Left renal pelvis (tissue), 4 donors: Measurements from ENCODE around the gene ITGA11. TPM values are rescaled to one million over a fixed set of nuclear protein-coding genes. Genes with fewer than 3 reads are reported as not detected.

Source experiments
- DNase-seq, 4 donors: peaks; one replicate each; pipeline ENCODE4 v3.0.0-alpha.2; 2013; ENCODE audit warnings: low read depth in 4 of 4, low spot score in 3 of 4
- polyA plus RNA-seq, 4 donors: library from polyadenylated mRNA; unstranded; fragments of 120-200 nt; gene quantifications; one replicate each; pipeline ENCODE4 v1.2.1, GENCODE V29; 2013; ENCODE audit not compliant: insufficient read length in 4 of 4

Gene ITGA11
- polyA plus RNA-seq, 4 donors = 3.4 to 23.2 (median 4.4) TPM

DNA sequence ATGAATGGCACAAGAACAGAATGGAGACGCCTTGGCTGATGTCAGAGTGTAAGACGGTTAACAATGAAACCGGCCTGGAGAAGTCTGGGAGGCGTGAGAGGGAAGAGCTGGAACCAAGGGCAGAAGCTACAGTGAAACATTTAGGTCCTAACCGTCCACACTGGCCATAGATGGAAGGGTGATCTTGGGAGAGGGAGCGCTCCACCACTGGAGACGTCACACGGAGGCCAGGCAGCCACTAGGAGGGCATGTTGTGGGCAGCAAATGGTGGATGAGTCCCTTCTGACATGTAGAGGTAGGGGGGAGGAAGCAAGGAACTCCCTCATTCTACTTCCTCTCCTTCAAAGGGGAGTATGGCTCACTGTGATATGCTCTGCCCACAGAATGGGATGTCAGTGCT, 130.7 kb downstream of the ITGA11 start:
- DNase-seq = no peak

DNA sequence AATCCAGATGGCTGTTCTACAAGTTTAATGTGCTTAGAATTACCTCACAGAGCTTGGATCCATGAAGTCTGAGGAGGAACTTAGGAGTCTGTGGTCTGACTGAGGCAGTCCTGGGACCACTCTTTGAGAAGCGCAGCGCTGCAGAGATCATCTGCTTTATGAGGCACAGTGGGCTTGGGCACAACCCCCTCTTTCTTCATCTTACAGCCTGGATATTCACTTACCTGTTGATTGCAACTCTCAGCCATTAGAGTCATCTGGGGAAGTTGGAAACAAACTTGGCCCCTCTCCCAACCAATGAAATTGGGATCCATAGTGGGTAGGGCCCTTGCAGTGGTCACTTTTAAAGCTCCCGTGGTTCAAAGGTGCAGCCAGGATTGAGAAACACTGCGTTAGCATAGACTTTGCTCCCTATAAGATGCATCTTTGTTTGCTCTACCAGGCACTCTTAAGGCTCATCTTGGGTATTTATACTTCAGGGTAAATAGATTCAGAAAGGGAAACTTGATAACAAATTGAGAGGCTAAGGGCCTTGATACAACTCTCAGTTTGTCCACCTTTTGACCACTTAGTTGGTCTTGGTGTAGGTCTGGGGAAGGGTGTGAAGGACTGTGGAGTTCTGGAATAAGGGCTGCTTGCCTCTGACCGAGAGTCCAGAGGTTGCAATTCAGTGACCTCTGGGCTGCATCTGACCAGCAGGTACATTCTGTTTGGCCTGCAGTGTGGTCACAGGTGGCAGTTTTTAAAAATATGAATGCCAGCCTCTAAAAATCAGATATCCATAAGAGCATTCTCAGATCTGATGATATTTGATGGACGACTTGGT, 131.6 kb downstream of the ITGA11 start:
- no peak for DNase-seq

DNA sequence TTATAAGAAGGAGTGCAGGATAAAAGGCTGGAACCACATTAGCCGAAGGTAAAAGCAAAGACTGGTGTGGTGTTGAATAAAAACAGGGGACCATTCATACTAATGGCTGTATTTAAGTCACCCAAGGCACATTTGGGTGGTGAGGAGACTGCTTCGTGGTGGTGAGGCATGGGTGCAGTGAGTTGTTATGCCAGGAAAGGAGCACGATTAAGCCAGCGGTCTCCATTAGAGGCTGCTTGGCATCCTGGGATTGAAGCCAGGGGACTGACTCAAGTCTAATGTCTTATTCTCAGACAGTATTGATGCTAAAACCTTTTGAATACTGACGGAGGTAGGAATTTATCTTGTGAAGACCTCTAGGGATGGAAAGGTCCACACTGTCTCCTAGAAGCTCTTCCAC, 132.5 kb downstream of the ITGA11 start:
- DNase-seq = no peak

DNA sequence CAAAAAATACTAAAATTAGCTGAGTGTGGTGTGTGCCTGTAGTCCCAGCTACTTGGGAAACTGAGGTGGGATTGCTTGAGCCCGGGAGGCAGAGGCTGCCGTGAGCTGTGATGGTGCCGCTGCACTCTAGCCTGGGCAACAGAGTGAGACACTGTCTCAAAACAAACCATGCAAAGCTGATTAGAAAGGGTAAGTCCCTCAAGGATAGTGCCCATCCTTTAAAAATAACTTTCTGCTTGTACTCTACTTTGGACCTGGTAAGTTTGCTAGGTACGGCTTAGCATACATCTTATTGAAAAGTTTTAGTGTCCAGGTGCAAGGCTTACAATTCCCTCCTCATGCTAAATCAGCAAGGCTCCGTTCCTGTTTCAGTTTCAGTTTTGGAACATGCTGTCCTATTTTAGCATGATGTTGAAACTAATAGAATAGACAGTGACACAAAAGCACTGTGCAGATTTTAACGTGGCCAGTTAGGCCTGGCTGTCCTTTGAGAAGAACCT, 133.0 kb downstream of the ITGA11 start:
- DNase-seq = no peak

DNA sequence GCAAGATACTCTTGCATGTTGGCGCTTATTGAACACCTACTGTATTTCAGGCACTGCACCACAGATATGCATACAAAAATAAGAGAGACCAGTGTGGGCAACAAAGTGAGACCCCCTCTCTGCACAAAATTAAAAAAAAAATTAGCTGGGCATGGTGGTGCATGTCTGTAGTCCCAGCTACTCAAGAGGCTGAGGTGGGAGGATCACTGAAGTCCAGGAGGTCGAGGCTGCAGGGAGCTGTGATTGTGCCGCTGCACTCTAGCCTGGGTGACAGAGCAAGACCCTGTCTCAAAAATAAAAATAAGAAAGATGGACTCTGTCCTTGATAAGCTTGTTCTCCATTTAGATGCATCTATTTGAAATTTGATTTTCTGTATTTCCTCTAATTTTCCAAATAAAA, 133.6 kb downstream of the ITGA11 start:
- no peak for DNase-seq

DNA sequence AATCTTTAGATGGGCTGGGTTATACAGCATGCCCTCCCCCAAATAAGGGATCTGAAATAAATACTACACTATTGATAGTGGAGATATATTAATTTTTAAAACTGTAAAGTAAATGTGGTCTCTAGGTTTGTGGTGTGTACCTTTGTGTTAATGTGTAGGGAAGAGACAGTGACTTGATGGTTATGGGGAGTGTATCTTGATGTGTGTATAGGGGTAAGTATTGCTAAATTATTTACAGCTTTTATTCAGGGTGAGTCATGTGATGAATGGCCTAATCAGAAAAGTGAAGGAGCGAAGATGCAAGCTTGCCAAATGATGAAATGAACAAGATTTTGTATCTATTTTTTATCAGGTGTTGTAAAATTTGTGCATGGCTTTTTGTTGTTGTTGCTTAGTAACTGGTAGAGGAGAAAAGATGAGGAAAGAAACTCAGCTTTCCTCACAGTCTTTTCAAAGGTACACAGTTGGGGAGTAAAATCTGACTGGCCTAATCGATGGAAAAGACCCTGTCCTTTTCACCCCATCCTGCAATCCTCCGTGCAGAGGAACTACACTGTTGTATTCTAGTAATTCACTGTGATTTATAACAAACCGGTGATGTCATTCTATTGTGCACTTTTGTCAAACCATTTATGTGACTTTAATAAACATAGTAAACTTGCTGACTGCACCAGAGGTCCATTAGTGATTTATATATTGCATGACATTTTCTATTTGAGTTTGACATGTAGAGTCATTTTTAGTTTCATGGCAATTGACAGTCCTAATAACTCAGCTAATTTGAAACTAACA, 136.8 kb downstream of the ITGA11 start:
- no peak for DNase-seq

DNA sequence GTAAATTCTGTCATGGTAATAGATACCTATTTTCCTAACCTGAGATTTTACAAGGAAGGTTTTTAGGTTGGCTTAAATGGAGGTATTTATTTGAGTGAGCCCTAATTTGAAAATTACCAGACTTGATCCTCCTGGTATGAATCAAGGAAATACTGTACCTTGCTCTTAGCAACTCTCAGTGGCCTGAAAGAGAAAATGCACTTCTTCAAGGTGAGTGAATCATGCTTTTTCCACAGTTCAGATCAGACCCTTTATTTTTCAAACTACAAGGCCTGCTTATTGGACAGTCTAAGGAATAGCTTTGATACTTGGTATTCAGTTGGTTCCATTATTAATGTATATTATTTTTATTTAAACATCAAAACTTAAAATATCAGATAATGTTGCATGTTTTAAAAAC, 139.0 kb downstream of the ITGA11 start:
- no peak for DNase-seq

DNA sequence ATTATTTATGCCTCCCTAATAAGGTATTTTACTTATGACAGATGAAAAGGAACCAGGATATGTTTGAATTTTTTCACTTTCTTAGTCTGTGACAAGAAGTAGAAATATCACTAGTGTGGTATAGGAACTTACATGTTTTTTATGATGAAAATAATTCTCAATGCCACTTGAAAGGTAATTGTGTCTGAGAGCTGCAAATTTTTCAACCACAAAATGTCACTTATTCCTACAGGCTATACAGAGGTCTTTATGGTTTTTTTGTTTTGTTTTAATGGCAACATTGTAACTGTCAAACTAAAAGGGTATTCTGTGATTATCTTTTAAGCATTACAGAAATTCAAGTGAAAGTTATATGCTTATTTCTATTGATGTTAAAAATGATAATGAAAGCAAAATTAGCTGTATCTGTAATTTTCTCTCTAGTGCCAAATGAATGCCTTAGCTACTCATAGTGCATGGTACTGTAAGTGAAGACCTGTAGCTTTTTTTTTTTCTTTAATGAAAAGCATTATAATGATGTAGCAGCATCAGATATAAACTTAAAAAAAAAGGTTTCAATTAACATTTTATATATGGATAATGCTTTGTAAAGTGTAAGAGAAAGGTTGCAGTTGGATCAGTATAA, 139.7 kb downstream of the ITGA11 start:
- DNase-seq = no peak

DNA sequence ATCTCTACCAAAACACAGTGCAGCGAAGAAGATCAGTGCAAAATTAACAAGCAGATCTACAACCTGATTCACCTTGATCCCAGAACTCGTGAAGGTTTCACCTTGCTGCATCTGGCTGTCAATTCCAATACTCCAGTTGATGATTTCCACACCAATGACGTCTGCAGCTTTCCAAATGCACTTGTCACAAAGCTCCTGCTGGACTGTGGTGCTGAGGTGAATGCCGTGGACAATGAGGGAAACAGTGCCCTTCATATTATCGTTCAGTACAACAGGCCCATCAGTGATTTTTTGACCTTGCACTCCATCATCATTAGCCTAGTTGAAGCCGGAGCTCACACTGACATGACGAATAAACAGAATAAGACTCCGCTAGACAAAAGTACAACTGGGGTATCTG, 141.2 kb downstream of the ITGA11 start:
- DNase-seq = no peak

DNA sequence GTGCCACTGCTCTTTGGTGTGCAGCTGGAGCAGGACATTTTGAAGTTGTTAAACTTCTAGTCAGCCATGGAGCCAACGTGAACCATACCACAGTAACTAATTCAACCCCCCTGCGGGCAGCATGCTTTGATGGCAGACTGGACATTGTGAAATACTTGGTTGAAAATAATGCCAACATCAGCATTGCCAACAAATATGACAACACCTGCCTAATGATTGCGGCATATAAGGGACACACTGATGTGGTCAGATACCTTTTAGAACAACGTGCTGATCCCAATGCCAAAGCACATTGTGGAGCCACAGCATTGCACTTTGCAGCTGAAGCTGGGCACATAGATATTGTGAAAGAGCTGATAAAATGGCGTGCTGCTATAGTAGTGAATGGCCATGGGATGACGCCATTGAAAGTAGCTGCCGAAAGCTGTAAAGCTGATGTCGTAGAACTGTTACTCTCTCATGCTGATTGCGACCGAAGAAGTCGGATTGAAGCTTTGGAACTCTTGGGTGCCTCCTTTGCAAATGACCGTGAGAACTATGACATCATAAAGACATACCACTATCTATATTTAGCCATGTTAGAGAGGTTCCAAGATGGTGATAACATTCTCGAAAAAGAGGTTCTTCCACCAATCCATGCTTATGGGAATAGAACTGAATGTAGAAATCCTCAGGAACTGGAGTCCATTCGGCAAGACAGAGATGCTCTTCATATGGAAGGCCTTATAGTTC, 142.2 kb downstream of the ITGA11 start:
- no peak for DNase-seq

DNA sequence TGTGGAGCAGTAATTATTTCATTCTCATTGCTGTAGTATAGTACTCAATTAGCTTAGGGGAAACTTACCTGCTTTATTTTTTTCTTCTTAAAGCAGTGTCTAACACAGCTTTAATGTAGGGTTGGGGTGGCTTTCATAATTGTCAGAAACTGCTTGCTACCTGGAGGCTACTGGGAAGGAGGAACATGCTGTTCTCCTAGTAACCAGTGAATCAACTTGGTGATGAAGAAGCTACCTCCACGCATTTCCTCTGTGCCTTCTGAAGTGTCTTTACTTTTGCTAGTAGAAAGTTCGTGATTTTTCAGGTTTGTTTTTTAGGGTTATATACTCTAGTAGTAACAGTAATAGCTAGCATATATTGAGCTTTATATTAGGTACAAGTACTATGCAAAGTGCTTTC, 142.9 kb downstream of the ITGA11 start:
- no peak for DNase-seq

DNA sequence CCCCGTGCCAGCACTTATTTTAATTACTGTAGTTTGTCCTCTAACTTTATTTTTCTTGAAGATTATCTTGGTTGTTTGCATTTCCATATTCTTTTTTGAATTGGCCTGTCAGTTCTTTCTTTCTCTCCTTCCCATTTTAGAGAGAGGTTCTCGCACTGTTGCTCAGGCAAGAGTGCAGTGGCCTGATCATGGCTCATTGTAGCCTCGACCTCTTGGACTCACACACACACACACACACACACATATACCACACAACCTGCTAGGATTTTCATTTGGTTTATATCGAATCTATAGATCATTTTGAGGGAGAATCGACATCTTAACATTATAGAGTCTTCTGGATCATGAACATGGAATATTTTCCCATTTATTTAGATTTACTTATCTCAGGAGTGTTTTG, 145.7 kb downstream of the ITGA11 start:
- no peak for DNase-seq

DNA sequence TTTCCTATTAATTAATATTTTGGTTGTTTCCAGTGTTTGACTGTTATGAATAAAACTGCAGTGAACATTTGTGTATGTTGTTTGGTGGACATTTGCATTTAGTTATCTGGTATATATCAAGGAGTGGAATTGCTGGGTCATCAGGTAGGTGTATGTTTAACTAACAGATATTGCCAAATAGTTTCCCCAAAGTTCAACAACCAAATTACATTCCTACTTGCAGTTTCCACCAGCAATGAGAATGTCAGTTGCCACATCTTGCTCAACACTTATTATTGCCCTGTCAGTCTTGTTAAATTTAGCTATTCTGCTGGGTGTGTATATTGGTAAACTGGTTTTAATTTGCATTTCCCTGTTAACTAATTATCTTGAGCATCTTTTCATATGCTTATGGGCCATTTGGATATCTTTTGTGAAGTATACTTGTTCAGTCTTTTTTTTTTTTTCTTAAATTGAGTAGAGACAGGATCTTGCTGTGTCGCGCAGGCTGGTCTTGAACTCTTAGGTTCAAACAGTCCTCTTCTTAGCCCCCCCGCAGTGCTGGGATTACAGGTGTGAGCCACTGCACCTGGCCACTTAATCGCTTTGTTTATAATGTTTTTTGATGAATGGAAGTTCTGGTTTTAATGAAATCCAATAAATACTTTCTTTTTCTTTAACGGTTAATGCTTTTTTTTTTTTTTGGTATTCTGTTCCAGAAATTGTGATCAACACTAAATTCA, 146.5 kb downstream of the ITGA11 start:
- no peak for DNase-seq

DNA sequence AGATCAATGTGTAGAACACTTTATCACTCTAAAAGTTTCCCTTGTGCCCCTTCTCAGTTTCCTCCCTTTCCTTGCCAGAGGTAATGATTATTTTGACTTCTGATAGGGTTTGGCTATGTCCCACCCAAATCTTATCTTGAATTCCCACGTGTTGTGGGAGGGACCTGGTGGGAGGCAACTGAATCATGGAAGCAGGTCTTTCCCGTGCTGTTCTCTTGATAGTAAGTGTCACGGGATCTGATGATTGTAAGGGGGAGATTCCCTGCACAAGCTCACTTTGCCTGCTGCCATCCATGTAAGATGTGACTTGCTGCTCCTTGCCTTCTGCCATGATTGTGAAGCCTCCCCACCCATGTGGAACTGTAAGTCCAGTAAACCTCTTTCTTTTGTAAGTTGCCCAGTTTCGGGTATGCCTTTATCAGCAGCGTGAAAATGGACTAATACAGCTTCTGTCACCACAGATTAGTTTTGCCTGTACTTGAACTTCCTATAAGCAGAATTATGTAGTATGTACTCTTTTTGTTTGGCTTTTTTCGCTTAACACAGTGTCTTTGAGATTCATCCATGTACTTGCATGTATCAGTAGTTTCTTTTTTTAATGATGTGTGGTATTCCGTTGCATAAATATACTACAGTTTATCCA, 147.2 kb downstream of the ITGA11 start:
- no peak for DNase-seq

DNA sequence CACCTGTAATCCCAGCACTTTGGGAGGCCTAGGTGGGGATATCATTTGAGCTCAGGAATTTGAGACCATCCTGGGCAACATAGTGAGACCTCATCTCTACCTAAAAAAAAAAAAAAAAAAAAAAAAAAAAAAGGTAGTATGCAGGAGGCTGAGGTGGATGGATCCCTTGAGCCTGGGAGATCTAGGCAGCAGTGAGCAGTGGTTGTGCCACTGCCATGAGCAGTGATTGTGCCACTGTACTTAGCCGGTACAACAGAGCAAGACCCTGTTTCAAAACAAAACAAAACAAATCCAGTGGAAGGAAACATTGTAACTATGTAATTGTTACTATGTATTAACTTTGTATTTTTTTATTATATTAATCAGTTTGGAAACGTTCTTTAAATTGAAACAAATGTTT, 148.6 kb downstream of the ITGA11 start:
- no peak for DNase-seq

DNA sequence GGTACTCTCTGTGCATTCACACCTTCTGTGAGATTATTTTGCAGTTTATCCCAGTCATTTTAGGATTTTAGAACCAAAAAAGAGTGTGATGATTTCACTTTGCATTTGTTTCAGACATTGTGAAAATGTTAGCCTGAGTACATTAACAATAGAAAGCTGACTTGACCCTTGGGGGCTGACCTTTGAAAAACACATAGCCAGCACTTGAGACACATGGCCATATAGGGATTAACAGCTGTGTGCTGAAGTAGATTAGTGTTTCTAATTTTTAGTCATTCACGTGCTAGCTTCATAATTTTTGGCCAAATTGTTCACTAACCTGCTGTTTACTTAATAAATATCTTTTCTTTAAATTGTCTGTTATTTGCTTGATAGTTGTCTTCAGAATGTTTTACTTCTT, 151.0 kb downstream of the ITGA11 start:
- DNase-seq = no peak

DNA sequence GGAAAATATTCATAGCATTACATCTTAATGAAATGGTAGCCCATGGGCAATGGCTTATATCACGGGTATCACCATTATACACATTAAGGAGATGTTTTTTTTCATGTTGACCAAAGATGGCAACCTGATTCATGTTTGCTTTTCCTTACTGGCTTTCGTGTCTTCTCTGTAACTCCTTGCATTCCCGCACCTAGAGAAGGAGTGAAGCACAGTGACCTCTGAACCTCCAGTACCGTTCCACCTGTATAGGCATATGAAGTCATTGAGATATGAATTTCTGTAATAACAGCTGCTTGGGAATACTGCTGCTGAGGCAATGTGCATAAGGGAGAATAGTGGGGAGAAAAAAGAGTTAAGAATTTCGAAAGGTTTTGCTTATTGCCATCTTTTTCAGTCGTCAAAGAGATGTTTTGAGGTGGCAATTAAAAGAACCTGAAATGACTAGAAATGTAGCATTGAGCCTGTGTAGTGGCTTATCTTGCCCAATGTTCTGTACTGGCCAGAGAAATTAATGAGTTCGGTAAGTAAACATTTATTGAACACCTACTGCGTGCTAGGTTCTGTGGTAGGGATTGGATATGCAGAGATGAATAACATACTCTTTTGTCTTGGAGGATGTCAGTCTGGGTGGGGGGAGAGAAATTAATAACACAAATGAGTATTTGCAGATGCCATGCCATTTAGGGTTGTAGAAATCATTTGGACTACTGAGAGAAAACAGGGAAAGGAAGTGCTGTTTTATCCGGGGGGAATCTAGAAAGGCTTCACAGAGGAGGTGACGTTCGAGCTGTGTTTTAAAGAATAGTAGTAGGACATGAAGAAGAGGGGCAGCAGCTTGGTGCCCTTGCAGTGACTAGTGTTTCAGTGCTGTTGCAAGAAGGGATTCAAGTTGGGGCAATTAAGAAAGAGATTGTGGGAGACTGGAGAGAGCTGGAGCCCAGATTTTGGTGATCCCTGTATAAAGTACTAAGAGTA, 151.9 kb downstream of the ITGA11 start:
- DNase-seq = no peak

DNA sequence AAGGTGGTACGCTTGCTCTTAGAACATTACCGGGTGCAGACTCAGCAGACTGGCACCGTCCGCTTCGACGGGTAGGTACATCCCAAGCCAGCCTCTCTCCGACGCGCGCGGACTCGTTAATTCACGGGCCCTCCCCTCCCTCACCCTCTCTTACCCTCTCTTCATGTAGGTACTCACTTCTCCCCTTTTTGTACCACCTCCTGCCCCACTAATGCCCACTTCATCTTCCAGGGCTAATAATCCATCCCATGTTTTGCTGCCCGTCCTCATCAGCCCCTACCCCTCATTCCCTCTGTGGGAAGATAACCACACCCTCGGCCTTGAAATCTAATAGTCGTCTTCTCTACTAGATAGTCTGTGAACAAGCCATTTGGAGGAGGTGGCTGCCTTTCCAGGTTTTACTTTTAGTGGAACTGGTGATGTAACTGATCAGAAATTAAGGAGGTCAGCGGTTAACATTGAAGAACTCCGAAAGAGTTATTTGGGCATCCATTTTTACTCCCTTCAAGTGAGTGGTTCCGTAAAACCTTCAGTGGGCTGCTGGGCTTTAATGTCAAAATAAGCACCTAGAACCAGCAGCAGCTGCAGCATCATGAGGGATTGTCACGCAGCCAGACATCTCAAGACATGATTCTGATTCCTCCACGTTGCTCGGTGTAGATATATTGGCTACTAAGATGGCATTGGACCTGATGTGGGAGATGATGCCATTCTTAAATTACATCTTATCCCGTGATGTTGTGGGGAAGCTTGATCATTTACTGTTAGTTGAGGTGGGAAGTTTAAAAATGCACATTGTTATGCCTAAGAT, 153.2 kb downstream of the ITGA11 start:
- peak in 1 of 4 donors; percentile 22 for DNase-seq
